CMK (cell line): ENCODE results near the gene CRB3.

ENCODE experiments used
- DNase-seq: peaks from one replicate; pipeline ENCODE4 v3.0.0-alpha.2; 2010; ENCODE audit warnings: low read depth

Gene CRB3

DNA sequence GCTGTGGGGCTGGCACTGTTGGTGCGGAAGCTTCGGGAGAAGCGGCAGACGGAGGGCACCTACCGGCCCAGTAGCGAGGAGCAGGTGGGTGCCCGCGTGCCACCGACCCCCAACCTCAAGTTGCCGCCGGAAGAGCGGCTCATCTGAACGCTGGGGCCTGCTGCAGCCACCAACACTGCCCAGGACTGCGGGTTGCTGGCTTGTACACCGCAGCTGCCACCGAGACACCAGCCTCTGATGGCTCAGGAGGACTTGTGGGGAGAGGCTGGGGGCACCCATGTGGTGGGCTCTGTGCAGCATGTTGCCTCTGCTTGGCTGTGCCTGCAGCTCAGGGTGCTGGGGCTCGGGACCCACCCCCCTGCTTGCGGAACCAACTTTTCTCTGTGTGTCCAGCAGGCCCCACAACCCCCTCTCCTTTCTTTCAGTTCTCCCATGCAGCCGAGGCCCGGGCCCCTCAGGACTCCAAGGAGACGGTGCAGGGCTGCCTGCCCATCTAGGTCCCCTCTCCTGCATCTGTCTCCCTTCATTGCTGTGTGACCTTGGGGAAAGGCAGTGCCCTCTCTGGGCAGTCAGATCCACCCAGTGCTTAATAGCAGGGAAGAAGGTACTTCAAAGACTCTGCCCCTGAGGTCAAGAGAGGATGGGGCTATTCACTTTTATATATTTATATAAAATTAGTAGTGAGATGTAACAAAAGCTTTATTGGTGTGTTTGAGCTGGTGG lies 2.6 kb downstream of the CRB3 start:
- DNase-seq = no peak

DNA sequence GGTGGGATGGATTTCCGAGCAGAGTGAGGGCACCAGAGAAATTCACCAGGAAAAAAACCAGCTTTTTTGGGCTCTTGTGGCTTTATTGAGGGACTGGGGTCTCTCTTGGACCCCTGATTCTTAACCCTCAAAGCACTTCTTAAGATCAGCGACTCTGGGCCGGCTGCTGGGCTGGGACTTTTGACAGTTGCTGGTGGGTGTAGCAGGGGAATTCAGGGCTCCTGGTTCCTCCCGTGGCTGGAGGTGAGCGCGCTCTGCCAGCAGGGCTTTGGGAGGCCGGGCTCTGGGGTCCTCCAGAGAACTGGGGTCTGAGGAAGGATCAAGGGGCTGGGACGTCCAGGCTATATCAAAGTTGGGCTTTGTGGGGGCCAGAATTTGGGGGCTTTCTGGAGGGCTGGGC lies 3.3 kb downstream of the CRB3 start:
- DNase-seq = no peak

GRCh38 chr19:6470173-6470572 lies 6.1 kb downstream of the CRB3 start:
- DNase-seq = no peak

DNA sequence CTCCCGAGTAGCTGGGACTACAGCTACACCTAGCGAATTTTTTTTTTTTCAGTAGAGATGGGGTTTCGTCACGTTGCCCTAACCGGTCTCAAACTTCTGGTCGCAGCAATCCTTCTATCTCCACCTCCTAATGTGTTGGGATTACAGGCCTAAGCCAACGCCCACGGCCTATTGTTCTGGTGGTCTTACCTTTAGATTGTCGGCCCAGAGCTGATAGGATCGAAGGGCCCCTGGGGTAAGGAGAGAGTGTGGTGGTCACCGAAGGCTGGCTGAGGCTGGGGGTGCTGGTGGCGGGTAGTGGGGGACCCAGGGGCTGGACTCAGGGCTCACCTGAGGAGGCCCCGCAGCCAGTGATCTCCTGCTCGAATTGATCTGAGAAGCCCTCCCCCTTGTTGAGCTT lies 7.0 kb downstream of the CRB3 start:
- no peak for DNase-seq

- no peak for DNase-seq
These were observed 8.6 kb downstream of the CRB3 start for GRCh38 chr19:6472713-6473112.

DNA sequence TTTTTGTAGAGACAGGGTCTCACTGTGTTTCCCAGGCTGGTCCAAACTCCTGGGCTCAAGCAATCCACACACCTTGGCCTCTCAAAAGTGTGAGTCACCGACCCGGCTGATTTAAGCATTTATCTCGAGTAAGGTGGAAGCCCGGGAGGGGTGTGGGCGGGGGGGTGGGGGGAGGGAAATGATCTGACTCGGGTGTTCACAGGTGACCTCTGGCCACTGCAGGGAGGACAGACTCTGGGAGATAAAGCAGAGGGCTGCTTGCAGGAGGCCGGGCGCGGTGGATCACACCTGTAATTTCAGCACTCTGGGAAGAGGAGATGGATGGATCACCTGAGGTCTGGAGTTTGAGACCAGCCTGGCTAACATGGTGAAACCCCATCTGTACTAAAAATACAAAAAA lies 9.6 kb downstream of the CRB3 start:
- no peak for DNase-seq

- DNase-seq = no peak
These were observed 11.4 kb downstream of the CRB3 start for GRCh38 chr19:6475321-6476108.

DNA sequence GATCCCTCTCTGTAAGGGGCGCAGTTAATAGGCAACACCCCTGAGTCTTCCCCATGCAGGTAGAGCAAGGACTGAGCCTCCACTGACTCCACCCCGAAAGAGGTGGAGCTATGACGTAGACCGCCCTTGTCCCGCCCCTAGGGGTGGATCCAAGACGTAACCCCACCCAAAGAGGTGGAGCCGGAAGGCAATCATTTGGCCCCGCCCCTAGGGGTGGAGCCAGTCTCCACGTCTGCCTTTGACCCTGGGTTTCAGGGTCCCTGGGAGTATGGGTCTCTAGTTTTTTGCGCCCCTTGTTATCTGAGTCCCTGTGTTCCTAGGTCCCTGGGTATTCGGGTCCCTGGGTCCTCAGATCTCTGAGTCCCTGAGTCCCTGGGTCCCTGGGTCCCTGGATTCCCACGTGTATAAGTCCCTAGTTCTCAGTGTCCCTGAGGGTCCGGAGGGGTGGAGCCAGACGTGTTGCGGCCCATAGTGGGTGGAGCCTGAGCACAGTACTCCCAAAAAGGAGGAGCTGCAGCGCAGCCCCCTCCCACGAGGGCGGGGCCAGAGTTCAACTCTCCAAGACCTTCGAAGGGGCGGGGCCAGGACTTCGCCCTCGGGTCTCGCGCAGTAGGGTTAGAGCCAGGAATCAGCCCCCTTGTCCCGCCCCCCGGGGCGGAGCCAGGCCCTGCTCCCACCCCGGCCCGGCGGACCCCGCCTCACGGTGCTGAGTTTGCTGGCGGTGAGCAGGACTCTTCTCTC lies 12.3 kb downstream of the CRB3 start:
- DNase-seq = no peak

DNA sequence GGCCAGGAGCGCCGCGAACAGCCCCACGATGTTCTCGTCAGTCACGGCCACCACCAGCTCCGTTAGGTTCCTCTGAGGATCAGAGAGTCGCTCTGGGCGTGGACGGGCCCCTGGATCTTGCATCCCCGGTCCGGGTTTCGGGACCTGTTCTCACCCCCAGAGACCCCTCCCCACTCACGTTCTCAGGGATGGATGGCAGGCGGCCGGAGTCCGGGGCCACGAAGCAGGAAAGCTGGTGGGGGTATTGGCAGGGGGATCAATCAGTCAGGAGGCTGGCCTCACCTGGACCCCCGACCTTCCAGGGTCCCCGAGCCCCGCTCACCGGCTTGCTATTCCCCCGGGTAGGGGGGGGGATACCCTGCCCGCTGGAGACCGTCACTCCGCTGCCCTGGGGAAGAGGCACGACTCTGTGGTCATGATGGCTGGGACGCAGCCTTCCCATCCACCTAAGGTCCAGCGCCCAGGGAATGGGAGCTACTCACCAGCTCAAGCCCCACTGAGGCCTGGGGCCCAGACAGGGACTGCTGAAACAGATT lies 12.9 kb downstream of the CRB3 start:
- no peak for DNase-seq

DNA sequence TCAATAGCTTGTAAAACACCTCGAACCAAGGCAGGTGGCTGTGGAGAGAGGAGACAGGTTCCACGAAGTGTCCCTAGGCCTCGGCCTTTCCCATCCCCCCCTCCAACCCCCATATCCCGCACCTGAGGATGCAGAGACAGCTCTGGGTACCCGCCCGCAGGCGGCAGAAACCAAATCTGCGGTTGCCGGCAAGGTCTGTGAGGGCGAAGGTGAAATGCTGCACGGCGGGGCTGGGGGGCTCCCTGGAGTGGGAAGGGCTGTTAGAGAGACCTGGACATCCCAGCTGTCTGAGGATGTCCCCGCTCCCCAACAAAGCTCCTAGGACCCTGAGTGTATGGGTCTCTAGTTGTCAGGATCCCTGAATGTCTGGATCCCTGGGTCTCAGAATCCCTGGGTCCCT lies 14.7 kb downstream of the CRB3 start:
- no peak for DNase-seq

DNA sequence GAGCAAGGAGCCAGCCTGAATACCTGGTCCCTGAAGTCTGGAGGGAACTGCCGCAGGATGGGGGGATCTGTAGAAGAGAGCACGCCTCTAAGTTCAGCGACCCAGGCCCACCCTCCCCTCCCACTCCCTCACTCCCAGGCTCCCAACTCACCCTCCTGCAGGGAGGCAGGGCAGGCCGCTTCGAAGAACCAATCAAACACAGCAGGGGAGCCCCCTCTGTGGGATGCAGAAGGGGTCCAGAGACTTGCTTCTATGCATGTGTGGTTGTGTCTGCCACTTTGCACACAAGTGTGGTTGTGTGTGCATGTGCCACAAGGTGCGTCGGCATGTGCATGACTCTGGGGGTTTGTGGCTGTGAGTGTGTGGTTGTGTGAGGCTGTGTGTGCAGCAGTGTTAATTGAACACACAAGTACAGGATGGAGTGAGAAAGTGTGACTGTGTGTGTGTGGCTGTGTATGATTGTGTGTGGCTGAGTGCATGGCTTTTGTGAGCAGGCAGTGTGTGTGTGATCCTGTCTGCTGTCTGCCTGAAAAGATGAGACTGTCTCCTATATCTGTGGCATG lies 15.8 kb downstream of the CRB3 start:
- no peak for DNase-seq

- no peak for DNase-seq
These were observed 16.9 kb downstream of the CRB3 start for GRCh38 chr19:6480848-6481415.

GRCh38 chr19:6481541-6482342 lies 17.7 kb downstream of the CRB3 start, which contains the start of gene DENND1C:
Gene DENND1C (minus strand): TSS chr19:6481787. CDS start chr19:6481695, 92 bp downstream.
- no peak for DNase-seq

- no peak for DNase-seq
These were observed 18.2 kb downstream of the CRB3 start for GRCh38 chr19:6482343-6482686.

DNA sequence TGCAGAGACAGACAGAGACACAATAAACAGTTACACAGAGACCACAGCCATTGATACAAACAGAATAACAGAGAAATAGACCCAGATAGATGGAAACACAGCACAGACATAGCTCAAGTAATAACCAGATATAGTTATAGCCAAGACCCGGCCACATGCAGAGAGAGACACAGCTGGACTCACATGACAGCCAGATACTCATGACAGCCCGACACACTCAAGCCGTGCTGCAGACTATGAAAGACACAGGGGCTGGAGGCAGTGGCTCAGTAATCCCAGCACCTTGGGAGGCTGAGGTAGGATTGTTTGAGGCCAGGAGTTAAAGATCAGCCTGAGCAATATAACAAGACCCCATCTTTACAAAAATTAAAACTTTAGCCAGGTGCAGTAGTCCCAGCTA lies 19.2 kb downstream of the CRB3 start:
- DNase-seq = no peak

DNA sequence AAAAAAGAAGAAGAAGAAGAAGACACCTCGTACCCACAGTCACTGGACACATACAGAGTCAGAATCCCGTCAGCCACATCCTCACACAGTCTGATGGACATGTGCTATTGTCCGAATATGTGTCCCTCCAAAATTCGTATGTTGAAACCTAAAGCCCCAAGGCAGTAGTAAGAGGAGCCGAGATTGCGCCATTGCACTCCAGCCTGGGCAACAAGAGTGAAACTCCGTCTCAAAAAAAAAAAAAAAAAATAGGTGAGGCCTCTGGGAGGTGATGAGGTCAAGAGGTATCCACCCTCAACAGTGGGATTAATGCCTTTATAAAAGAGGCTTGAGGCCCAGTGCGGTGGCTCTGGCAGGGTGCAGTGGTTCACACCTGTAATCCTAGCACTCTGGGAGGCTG lies 20.2 kb downstream of the CRB3 start:
- no peak for DNase-seq

DNA sequence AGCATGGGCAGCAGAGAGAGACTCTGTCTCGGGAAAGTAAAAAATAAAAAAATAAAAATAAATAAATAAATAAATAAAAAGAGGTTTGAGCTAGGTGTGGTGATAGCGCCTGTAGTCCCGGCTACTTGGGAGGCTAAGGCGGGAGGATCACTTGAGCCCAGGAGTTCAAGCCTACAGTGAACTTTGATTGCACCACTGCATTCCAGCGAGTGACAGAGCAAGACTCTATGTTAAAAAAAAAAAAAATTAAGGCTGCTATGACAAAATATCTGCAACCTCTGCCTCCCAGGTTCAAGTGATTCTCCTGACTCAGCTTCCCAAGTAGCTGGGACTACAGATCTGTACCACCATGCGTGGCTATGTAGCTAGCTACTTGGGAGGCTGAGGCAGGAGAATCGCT lies 20.8 kb downstream of the CRB3 start:
- DNase-seq = no peak

DNA sequence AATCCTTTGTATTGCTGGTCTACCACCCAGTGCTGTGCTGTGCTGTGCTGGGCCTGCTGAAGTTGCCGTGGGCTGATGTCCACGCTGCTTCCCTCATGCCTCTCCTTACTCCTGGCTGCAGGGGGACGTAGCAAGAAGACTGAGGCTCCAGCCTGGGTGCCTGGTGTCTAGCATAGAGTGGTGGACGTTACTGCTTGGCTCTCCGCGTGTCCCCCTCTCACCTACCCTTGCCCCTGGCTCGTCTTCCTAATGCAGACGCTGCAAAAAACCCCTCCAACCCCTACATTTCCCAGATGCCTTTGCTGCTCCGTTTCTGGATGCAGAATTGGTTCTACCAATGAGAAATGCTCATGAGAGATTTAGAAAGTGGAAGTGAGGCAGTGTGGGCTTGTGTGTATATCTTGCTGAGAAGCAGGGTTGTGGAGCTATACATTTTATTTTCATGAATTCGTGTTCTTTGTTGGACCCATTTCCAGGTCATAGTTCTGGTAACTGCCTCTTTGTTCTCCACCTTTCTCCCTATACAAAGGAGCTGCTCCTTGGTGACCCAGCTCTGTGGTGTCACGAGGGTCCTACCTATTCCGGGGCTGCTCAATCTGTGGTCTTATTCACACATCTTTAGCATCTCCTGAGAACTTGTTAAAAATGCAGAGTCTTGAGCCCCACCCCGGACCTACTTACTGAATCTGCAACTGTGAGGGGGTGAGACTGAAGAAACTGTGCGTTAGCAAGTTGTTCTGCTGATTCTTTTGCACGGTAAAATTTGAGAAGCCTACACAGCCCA lies 25.4 kb downstream of the CRB3 start:
- no peak for DNase-seq

DNA sequence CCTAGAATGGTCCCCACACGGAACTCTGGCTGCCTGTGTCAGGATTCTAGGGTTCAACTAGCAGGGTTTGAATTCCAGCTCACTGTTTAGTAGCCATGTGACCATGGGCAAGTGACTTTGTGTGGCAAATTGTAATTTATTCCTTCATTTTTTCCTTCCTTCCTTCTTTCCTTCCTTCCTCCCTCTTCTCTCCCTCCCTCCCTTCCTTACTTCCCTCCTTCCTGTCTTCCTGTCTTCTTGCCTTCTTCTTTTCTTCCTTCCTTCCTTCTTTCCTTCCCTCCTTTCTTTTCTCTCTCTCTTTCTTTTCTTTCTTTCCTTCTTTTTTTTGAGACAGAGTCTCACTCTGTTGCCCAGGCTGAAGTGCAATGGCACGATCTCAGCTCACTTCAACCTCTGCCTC lies 26.1 kb downstream of the CRB3 start:
- DNase-seq = no peak

GRCh38 chr19:6491802-6492592 lies 27.9 kb downstream of the CRB3 start:
- DNase-seq = no peak
